ENCODE data around the gene ME2. TPM values are rescaled to one million over a fixed set of nuclear protein-coding genes. Genes with fewer than 3 reads are reported as not detected.

The ME2 gene
- total RNA-seq: 51.6 and 53.7 TPM in 2 replicates

GRCh38 chr18:50878345-50879301 lies at the start of gene ME2:
TSS of gene ME2 (plus strand) at chr18:50879118. CDS start at chr18:50895821, 16,703 bp downstream.

GRCh38 chr18:50967714-50968661 lies 89.1 kb downstream of the ME2 start, which contains the start of gene ELAC1:
TSS of gene ELAC1 (plus strand) at chr18:50968040. CDS start at chr18:50974405, 6,365 bp downstream.

Other genes starting within 250 kb of the ME2 start
- not detected in 2 replicates for gene MRO, start 59.1 kb upstream of the ME2 start, total RNA-seq
- 3.6 and 5.1 TPM in 2 replicates for gene ELAC1, start 88.9 kb downstream of the ME2 start, total RNA-seq
- 54.5 and 62.8 TPM in 2 replicates for gene SMAD4, start 151.1 kb downstream of the ME2 start, total RNA-seq